AG10803 (cell line): ENCODE results near the gene INPP5D.

Experiments used
- DNase-seq: peaks from one replicate; pipeline ENCODE4 v3.0.0; 2010; ENCODE audit warnings: low read depth
- H3K4me3 ChIP-seq: 2 replicates; pipeline ENCODE4 v1.5.1; 2011; ENCODE audit warnings: mild to moderate bottlenecking, low read length, control low read depth
- TF ChIP-seq, protein P1 (sequence below): conservative IDR thresholded peaks from 2 replicates; pipeline ENCODE4 v1.5.1; 2011; ENCODE audit warnings: mild to moderate bottlenecking, low read length, control low read depth, inconsistent platforms

INPP5D gene

DNA sequence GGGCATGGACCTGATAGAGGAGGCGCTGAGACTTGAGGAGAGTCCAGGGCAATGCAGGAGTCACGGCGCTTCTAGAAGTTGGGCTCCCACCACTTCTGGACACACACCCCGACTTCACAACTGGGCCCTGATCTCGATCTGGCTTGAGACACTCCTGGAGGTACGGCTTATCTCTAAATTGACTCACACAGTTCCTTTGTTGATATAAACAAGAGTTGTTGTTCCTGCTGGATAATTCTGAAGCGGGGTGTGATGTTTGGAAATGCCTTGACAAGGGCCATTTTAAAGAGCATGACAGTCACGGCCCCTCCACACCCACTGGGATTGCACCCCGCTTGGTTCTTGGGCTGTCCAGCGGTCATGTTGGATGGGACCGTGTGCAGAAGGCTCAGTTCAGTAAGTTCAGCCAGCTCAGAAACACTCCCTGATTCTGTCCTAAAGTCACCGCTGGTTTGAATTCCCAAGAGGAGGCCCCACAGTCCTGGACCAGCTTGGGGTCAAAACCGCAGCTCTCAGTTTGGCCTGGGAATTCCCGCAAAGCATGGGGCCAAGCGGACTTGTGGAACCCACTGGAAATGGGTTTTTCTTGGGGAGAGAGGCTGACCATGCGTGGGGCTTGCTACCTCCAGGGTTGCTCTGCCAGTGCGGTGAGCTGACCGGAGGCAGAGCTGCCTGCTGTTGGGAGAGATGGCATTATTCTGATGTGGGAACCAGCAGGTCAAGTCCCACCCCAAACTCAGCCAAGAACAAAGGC lies 37.0 kb upstream of the INPP5D start:
- TF ChIP-seq, protein P1, sequence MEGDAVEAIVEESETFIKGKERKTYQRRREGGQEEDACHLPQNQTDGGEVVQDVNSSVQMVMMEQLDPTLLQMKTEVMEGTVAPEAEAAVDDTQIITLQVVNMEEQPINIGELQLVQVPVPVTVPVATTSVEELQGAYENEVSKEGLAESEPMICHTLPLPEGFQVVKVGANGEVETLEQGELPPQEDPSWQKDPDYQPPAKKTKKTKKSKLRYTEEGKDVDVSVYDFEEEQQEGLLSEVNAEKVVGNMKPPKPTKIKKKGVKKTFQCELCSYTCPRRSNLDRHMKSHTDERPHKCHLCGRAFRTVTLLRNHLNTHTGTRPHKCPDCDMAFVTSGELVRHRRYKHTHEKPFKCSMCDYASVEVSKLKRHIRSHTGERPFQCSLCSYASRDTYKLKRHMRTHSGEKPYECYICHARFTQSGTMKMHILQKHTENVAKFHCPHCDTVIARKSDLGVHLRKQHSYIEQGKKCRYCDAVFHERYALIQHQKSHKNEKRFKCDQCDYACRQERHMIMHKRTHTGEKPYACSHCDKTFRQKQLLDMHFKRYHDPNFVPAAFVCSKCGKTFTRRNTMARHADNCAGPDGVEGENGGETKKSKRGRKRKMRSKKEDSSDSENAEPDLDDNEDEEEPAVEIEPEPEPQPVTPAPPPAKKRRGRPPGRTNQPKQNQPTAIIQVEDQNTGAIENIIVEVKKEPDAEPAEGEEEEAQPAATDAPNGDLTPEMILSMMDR = no peak
- H3K4me3 ChIP-seq = no peak overlapping the region
- DNase-seq = no peak

DNA sequence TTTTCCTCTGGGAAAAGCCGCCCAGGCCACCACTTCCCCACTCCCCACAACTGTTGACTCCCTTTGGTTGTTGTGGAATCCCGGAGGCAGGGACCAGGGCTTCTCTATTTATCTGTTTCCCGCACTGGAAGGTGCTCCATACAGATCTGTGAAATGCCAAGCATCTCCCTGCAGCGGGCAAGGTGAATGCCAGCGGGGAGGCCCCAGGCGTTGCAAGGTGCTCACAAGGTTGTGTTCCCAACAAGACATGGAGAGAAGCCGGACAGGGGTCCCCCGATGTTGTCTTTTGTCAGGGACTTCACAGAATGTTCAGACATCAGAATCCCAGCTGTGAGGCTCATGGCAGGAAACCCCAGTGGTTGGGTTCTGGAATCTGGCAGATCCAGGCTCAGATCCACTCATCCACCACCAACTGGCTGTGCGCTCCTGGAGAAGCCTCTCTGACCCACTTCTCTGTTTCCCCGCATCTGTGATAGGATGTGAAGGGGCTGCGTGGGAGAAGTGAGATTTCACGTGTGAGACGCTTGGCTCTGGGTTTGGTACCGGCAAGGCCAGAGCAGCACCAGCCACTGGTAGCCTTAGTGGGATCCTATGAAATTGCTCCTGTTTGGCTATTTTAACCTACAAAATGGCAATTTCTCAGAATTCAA lies 36.3 kb upstream of the INPP5D start:
- no peak overlapping the region for H3K4me3 ChIP-seq
- TF ChIP-seq, protein P1 = no peak
- DNase-seq = no peak

DNA sequence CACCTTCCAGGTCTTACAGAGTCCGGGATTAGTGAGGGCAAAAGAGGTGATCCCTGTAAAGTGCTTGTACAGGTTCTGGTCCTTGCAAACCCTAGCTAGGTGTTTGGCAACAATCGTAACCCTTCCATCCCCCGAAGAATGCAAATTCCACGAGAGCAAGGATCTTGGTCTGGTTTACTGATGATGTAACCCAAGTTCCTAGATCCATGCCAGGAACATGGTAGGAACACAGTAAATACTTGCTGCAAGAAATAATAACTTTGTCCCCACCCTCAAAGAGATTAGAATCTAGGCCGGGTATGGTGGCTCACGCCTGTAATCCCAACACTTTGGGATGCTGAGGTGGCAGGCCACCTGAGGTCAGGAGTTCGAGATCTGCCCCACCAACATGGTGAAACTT lies 34.4 kb upstream of the INPP5D start:
- peak; percentile 43 for DNase-seq
- TF ChIP-seq, protein P1 = no peak
- no peak overlapping the region for H3K4me3 ChIP-seq

DNA sequence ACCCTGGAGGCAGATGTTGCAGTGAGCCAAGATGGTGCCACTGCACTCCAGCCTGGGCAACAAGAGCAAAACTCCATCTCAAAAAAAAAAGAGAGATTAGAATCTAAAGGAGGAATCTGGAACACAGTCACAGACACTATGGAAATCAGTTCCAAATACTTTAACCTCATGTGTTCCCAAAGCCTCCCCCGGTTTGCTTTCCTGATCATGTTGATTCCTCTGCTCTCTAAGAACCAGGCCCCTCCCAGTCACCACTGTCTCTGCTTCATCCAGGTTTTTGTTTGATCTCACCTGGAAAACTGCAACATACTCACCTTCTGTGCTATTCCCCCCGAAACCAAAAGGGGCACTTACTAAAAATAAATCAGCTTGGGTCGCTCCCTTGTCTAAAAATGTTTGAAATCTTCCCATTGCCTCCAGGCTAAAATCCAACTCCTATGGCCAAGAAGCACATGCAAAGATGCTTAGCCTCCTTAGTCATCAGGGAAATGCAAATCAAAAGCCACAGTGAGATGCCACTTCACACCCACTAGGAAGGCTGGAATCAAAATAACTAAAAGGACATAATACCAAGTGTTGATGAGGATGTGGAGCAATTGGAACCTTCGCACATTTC lies 33.8 kb upstream of the INPP5D start:
- DNase-seq = peak; percentile 82
- no peak overlapping the region for H3K4me3 ChIP-seq
- TF ChIP-seq, protein P1 = no peak

DNA sequence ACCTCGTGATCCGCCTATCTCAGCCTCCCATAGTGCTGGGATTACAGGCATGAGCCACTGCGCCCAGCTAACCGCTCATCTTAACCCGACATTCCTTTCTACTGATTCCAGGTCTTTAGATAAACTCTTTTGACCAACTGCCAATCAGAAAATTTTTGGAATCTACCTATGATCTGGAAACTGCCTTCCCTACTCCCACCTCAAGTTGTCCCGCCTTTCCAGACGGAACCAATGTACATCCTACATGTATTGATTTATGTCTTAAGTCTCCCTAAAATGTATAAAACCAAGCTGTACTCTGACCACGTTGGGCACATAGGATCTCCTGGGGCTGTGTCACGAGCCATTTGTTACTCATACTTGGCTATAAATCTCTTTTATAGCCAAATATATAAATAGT lies 30.8 kb upstream of the INPP5D start:
- no peak overlapping the region for H3K4me3 ChIP-seq
- DNase-seq = no peak
- TF ChIP-seq, protein P1 = no peak

DNA sequence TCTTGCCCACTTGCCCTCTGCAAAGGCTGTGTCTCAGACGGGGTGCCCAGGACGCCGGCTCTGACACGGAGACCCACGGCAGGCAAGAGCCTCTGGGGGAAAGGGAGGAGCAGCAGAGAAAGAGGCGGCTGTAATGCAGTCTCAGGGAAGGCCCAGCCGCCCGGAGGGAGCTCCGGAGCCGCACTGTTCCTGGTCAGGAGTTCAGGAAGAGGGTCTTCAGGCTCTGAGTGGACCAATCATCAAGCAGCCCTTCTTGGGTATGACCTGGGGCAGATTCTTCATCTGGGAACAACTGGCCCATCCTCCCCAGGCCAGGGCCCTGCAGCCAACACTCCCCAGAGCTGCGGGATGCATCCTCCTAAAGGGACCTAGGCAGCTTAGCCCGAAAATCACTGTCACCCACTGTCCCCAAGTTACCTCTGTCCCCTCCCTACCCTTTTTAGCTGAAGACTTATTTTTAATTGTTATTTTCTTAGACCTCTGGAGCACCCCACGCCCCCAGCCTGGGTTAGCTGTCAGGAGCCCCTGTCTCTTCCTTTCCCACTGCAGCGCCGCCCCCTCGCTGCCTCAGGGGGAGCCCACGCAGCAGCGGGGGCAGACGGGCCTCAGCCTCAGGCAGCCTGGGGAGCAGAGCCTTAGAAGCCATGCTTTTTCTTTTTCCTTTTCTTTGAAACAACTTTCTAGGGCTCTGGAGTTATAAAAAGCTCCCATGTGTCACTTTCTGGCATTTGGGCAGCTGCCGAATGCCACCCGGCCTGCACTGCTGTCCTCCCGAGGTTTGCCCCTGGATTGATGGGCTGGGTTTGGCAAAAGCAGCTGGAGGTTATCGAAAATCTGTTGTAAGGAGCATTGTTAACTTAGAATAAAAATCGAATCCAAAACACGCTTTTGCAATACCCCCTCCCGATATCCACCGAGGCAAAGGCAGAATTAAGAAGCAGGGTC lies 28.3 kb upstream of the INPP5D start:
- TF ChIP-seq, protein P1 = no peak
- peak; percentile 9 for DNase-seq

More for the DNA sequence above, 28.3 kb upstream of the INPP5D start:
- no peak overlapping the region for H3K4me3 ChIP-seq
